ENCODE measurements around the gene ANKS1B.

ANKS1B gene

GRCh38 chr12:98741196-98741555 is 1243.6 kb downstream of the ANKS1B start:
- DNase-seq = peak; percentile 51

DNA sequence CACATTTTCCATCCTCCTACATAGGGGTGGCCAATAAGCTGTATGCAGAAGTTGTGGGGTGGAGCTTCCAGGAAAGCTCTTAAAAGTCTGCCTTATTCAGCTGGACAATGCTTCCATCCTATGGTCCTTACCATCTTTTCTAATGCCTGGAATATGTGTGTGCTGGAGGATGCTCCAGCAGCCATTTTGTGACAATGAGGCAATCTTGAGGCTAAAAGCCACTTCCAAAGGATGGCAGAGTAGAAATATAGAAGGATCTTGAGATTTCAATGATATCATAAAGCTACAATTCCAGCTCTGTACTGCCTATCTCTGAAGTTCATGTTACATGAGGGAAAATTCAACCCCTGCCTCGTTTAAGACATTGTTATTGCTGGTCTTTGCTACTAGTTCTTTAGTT is 1244.0 kb downstream of the ANKS1B start:
- DNase-seq = no peak

DNA sequence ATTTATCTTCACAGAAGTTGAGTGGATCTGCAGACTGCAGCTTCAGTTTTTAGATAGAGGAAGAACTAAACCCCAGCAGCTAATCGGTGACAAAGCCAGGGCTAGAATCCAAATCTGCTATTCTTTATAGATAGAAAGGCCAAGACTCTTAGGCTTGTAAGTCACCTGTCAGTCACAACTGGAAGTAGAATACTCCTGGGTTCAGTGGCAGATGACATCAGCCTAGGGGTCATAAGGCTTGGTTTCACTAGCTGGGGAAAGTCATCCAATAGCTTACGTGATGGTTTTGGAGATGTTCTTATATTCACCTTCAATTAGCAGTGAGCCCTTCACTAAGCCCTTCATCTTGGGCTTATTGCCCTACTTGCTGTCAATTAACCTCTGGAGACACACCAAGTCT is 1246.2 kb downstream of the ANKS1B start:
- no peak for DNase-seq

DNA sequence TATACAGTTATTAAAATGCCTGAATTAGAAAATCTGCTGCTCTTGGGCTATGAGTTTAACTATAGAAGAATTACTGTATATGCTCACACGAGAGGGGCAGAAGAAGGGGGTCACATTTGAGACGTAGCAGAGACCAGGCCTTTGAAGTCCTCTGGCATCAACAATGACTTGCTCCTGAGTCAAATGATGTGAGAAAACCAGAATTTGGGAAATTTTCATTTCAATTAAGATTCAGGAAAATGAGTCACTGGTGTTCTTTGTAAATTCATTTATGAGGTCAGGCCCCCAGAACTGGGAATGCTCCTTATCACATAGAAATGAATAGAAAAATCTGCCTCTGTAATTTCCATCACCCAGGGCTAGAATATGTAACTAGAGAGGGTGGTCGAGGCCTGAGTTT is 1246.7 kb downstream of the ANKS1B start:
- DNase-seq = no peak

DNA sequence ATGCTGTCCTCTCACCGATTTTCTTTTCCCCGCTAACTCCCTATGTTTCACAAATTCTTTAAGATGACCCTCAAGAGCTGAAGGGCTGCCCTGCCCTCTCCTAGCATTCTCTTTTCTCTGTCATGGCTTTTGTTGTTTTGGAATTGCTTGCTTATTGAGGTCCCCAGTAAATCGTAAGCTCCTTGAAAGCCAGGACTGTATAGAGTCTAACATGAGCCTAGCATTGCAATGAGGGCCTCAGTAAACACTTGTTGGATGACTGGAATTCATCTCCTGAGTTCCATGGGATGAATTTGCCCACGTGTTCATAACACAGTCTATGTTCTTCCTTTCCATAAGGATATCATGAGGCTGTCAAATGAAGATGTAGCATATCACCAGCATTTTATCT is 1247.4 kb downstream of the ANKS1B start:
- DNase-seq = no peak

- DNase-seq = no peak
Measured at GRCh38 chr12:98736352-98737321, 1248.1 kb downstream of the ANKS1B start.

DNA sequence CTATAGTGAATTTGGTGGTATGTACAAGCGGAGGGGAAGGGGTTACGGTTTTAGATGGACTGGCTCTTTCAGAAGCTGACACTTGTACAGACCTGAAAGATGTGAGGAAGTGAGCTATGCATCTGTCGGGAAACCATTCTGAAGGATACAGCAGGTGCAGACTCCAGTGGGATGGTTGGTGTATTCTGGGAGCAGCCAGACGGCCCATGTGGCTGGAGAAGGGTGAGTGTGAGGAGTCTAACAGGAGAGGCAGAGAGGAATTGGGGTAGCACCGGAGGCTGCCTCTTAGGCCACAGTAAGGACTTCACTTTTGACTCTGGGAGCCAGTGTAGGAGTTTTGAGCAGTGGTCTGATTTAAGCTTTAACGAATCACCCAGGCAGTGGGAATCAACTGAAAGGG is 1248.9 kb downstream of the ANKS1B start:
- DNase-seq = no peak

GRCh38 chr12:98733667-98734350 is 1250.9 kb downstream of the ANKS1B start:
- no peak for DNase-seq

- DNase-seq = no peak
Measured at GRCh38 chr12:98730412-98730811, 1254.3 kb downstream of the ANKS1B start.

DNA sequence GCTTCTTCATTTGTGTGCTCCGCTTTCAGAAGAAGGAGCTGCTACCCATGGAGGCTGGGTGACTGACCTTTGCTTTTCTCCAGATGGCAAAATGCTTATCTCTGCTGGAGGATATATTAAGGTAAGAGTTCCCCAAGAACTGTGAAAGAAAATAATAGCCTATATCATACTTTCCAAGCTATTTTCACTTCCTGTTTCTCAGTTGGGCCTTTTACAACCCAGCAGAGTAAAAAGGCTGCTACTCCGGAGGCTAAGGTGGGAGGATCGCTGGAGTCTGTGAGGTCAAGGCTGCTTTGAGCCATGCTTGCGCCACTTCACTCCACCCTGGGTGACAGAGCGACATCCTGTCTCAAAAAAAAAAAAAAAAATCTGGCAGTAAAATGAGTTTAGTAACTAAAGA is 1257.5 kb downstream of the ANKS1B start:
- DNase-seq = no peak

DNA sequence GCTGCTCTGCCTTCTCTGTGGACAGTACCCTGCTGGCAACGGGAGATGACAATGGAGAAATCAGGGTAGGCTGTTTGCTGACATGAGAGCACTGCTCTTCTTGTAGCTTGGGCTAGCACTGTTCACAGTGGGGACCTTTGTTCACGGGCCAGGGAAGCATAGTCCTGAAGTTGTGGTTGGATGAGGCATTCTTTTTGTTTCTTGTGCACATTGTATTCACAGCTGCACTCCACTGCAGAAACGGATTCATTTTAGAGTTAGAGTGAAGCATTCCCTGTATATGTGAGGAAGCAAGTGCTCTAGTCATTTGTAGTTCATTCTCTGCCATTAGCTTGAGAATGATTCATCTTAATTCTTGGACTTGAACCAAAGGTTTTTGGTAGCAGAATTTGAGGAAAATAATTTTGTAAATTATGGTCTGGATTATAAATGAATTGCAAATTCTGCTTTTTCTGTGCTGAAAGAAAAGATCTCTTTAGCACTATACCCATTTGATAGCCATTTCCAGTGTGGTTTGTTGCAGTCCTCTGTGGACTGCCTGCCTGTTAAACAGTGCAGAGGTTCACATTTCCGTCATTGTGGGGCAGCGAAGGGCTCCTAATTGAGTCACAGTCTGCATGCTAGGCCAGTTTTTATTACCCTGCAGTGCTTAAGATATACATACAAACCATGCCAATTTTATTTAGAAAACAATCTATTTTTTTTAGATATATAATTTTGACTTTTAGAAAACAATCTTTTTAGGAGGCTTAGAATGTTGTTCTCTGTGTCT is 1259.1 kb downstream of the ANKS1B start:
- DNase-seq = peak; percentile 49

GRCh38 chr12:98724384-98725155 is 1260.2 kb downstream of the ANKS1B start:
- no peak for DNase-seq

DNA sequence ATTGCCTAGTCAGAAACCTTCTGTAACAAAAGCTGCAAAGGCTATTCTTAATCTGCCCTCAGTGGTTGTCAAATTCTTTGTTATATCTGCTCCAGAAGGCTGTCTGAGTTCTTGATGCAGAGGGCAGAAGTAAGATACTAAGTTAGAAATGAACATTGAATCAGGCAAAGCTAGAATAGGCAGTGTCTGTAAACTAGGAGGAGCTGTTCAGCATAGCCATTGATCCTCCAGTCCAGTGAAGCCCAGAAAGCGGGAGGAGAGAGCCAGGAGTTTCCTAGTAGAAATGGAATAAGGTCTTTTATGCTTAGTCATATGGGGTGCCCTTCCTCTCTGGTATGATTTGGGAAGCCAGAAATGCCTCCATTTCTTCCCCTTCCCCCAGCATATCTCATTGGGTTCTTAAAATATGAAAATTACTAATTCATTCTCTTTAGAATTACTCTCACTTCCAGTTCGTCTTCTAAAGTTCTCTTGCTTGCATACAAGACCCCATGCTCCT is 1263.5 kb downstream of the ANKS1B start:
- no peak for DNase-seq

DNA sequence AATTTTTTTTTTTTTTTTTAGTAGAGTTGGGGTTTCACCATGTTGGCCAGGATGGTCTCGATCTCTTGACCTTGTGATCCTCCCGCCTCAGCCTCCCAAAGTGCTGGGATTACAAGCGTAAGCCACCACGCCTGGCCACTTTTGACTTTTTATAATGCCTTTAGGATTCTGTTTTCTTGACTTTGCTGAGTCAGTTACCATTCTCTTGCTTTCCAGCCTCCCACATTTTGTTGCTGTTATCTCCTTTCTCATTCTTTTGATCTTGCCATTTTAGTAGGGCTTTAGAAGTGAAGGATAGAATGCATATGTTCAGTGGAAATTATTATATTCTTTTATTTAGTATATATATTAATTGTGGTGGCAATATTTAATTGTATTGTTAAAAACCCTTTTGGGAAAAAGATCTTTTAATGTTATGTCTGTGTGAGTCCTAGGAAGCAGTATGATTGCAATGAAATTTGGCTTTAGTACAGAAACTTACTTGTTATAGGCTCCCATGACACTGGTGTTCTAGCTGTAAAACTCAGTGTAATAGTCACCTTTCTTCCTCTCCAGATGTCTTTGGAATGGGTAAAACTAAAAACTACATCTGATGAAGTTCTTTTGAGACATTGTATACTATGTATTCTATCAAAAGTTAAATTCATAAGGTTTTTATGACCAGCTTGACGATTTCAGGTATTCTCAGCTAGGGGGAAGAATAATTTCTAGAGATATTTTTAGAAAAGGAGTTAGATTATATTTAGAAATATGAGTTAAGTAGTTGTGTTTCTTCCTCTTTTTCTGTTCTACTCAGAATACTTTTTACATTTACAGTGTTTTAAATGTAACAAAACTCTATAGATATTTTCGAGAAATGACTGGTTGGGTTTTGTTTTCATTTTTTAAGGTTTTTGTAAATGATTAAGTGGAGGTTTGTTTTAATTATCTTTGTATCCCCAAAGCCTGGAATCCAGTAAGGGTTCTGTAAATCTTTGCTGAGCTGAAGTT is 1264.9 kb downstream of the ANKS1B start:
- no peak for DNase-seq

- DNase-seq = no peak
Measured at GRCh38 chr12:98714426-98714825, 1270.3 kb downstream of the ANKS1B start.

DNA sequence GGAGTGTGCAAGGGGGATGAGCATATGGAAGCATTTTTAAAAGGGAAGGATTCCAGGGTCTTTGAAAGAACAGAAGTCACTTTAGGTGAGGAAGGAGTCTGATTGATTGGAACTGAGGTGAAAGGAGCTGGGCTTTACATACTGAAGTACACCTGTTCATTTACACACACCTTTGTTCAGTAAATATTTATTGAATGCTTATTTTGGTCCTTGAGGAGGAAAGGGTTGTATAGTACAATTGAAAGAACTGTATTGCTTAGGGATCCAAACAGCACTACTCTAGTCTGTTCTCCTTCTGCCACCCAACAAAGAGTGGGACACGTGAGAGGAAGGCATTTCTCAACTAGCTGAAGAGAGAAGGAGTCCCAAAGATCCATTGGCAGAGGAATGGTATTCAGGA is 1275.7 kb downstream of the ANKS1B start:
- DNase-seq = no peak

DNA sequence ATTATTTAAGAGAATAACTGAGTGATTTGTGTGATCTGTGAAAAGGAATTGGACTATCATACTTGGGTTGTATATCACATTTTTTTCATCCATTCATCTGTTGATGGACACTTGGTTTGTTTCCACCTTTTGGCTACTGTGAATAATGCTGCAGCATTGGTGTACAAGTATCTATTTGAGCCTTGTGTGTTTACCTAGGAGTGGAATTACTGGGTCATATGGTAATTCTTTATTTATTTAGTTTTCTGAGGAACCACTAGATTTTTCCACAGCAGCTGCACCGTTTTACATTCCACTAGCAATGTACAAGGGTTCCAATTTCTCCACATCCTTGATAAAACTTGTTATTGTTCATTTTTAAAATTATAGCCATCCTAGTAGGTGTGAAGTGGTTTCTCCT is 1283.6 kb downstream of the ANKS1B start:
- DNase-seq = no peak

- DNase-seq = no peak
Measured at GRCh38 chr12:98699586-98699985, 1285.2 kb downstream of the ANKS1B start.

DNA sequence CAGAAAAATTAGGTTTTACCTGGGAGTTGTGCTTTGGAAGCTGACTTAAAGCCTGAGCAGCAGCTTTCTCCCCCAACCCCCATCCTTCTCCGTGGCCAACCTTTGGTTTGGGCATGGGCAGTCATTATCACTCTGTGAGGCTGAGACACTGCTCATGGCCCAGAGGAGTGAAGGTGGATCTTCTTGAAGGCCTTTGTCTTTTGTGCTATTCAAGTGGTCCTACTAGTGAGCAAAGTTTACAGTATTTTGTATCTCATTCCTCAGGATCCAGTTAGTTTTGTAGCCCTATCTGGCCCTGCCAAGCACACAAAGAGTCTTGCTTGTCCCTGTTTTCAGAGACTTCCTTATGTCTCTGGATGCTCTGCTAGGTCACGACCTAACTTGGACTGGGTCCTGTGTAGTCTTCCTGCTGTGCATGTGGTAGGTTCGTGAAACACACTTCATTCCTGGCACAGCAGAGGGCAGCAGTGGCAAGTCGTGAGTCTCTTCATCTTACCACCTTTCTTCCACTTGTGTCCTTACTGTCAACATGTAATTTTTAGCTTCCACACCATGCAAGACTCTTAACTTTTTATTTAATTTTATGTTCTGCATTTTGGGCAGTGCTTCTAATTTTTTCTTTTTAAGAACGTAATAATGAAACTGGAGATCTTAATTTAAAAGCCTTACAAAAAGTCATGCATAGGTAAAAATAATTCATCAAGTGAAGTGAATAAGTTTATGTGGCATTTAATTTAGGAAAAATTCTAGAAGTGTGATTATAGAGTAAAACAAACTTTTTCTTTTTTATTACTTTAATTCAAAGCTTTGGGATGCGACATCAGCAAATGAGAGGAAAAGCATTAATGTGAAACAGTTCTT is 1285.9 kb downstream of the ANKS1B start:
- peak; percentile 50 for DNase-seq

DNA sequence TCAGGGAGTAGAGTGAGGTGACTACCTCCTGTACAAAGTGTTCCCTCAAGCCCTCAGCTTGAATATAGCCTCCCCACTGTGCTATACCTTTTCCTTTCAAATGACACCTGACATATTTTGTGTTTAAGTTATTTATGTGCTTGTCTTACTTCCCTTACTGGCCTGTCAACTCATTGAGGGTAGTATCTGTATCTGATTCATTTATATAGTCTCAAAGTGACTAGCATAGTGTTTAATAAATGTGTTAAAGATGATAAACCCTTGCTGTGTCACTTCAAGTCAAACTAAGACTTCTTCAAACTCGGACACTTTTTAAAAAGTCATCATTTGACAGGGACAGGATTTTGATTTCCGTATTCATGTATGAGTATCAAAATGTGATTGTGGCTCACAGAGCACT is 1287.5 kb downstream of the ANKS1B start:
- DNase-seq = no peak

Data from stimulated activated CD4-positive, alpha-beta T cell treated with anti-CD3 and anti-CD28 coated beads, Interleukin-4, amount 100 ng/mL, for 24 hours (primary cell).